DND-41 (cell line): Measurements from ENCODE around the gene CENPX.

Source experiments
- ATAC-seq: fragments of 200-7000 bp; cut with Tn5 transposase; 3 replicates; pipeline ENCODE4 v1.9.1; 2021; ENCODE audit warnings: low read depth; ENCODE audit not compliant: insufficient read depth
- DNase-seq: peaks from one replicate; pipeline ENCODE4 v3.0.0-alpha.2; 2020
- H2AFZ ChIP-seq: 2 replicates; pipeline ENCODE4 v1.6.0; 2012; ENCODE audit warnings: low read depth, low read length
- H3K27ac ChIP-seq: 2 replicates; pipeline ENCODE4 v1.5.1; 2012; ENCODE audit warnings: low read length, inconsistent platforms
- H3K27me3 ChIP-seq: fragments of 200-600 bp; sonication (generic); 2 replicates; pipeline ENCODE4 v1.6.0; 2012; ENCODE audit warnings: low read length, mild to moderate bottlenecking, inconsistent platforms; ENCODE audit not compliant: insufficient read depth, poor library complexity
- H3K36me3 ChIP-seq: 2 replicates; pipeline ENCODE4 v1.5.1; 2012; ENCODE audit warnings: low read length, inconsistent platforms; ENCODE audit not compliant: insufficient read depth
- H3K4me1 ChIP-seq: 2 replicates; pipeline ENCODE4 v1.5.1; 2012; ENCODE audit warnings: mild to moderate bottlenecking, low read length; ENCODE audit not compliant: insufficient read depth
- H3K4me2 ChIP-seq: 2 replicates; pipeline ENCODE4 v1.6.0; 2012; ENCODE audit warnings: mild to moderate bottlenecking, moderate library complexity, low read length, inconsistent platforms; ENCODE audit not compliant: insufficient read depth
- H3K4me3 ChIP-seq, 2 experiments: fragments of 200-600 bp in 1 of 2; shearing (Covaris generic) in 1 of 2; 2 replicates each; pipeline ENCODE4 v1.5.1; 2012 to 2016; ENCODE audit warnings: inconsistent platforms in 2 of 2, low read length in 2 of 2, mild to moderate bottlenecking in 2 of 2, low read depth in 1 of 2, moderate library complexity in 1 of 2
- H3K79me2 ChIP-seq: 2 replicates; pipeline ENCODE4 v1.6.0; 2012; ENCODE audit warnings: low read length, inconsistent platforms; ENCODE audit not compliant: insufficient read depth
- H3K9ac ChIP-seq: 2 replicates; pipeline ENCODE4 v1.6.0; 2012; ENCODE audit warnings: low read depth, mild to moderate bottlenecking, inconsistent platforms, low read length, moderate library complexity
- H3K9me3 ChIP-seq: 2 replicates; pipeline ENCODE4 v1.5.1; 2012; ENCODE audit warnings: low read length, moderate library complexity, mild to moderate bottlenecking, inconsistent platforms; ENCODE audit not compliant: insufficient read depth, severe bottlenecking
- H4K20me1 ChIP-seq: 2 replicates; pipeline ENCODE4 v1.6.0; 2012; ENCODE audit warnings: low read length; ENCODE audit not compliant: insufficient read depth
- EZH2 ChIP-seq: IDR thresholded peaks from 3 replicates; pipeline ENCODE4 v1.6.1; 2012; ENCODE audit warnings: borderline replicate concordance, low read depth, mild to moderate bottlenecking, moderate library complexity, low read length, inconsistent platforms; ENCODE audit not compliant: severe bottlenecking
- TF ChIP-seq, protein P1 (sequence below): IDR thresholded peaks from 2 replicates; pipeline ENCODE4 v1.5.1; 2012; ENCODE audit warnings: borderline replicate concordance, low read length, moderate library complexity, mild to moderate bottlenecking; ENCODE audit not compliant: poor library complexity, severe bottlenecking; ENCODE audit errors: extremely low read depth

The CENPX gene

GRCh38 chr17:81996232-81996756, 26.4 kb downstream of the CENPX start:
- no peak overlapping the region for H3K9ac ChIP-seq
- no peak overlapping the region for H3K27ac ChIP-seq
- H3K4me1 ChIP-seq: no peaks in the 10 kb centered on the region
- H3K27me3 ChIP-seq: no peaks in the 10 kb centered on the region
- TF ChIP-seq EZH2: no peak
- TF ChIP-seq, protein P1, sequence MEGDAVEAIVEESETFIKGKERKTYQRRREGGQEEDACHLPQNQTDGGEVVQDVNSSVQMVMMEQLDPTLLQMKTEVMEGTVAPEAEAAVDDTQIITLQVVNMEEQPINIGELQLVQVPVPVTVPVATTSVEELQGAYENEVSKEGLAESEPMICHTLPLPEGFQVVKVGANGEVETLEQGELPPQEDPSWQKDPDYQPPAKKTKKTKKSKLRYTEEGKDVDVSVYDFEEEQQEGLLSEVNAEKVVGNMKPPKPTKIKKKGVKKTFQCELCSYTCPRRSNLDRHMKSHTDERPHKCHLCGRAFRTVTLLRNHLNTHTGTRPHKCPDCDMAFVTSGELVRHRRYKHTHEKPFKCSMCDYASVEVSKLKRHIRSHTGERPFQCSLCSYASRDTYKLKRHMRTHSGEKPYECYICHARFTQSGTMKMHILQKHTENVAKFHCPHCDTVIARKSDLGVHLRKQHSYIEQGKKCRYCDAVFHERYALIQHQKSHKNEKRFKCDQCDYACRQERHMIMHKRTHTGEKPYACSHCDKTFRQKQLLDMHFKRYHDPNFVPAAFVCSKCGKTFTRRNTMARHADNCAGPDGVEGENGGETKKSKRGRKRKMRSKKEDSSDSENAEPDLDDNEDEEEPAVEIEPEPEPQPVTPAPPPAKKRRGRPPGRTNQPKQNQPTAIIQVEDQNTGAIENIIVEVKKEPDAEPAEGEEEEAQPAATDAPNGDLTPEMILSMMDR: no peak
- H3K36me3 ChIP-seq: no peaks in the 10 kb centered on the region
- peaks cover 6% of the 10 kb centered on the region; the same call in 1 of the 2 replicates for H3K79me2 ChIP-seq
- no peak overlapping the region for H3K4me3 ChIP-seq
- no peak for DNase-seq
- no peak overlapping the region for H3K4me2 ChIP-seq
- H4K20me1 ChIP-seq: peaks cover 11% of the 10 kb centered on the region
- H2AFZ ChIP-seq: no peak overlapping the region
- no peaks in the 10 kb centered on the region for H3K9me3 ChIP-seq
- ATAC-seq: no peak

GRCh38 chr17:81995463-81996231, 27.0 kb downstream of the CENPX start:
- Histone ChIP-seq H3K4me1 (no peaks in the 10 kb centered on the region), H3K9ac (no peak overlapping the region), H2AFZ (no peak overlapping the region), H3K4me3 (no peak overlapping the region), H4K20me1 (peaks cover 13% of the 10 kb centered on the region; the same call in 1 of the 2 replicates), H3K9me3 (no peaks in the 10 kb centered on the region), H3K4me2 (no peak overlapping the region), H3K27ac (no peak overlapping the region), H3K36me3 (no peaks in the 10 kb centered on the region), H3K27me3 (no peaks in the 10 kb centered on the region), H3K79me2 (peaks cover 8% of the 10 kb centered on the region; the same call in 1 of the 2 replicates)
- no peak for TF ChIP-seq EZH2
- TF ChIP-seq, protein P1: no peak
- ATAC-seq (no peak), DNase-seq (no peak)

GRCh38 chr17:81994593-81995462, 27.9 kb downstream of the CENPX start:
- H4K20me1 ChIP-seq: peaks cover 13% of the 10 kb centered on the region; the same call in 1 of the 2 replicates
- DNase-seq: no peak
- ATAC-seq: no peak
- H3K4me1 ChIP-seq: no peaks in the 10 kb centered on the region
- H2AFZ ChIP-seq: no peak overlapping the region
- no peak for TF ChIP-seq EZH2
- TF ChIP-seq, protein P1: no peak
- H3K27ac ChIP-seq: no peak overlapping the region
- H3K9ac ChIP-seq: no peak overlapping the region
- H3K4me2 ChIP-seq: no peak overlapping the region
- H3K4me3 ChIP-seq: no peak overlapping the region
- no peaks in the 10 kb centered on the region for H3K9me3 ChIP-seq
- H3K36me3 ChIP-seq: no peaks in the 10 kb centered on the region
- H3K27me3 ChIP-seq: no peaks in the 10 kb centered on the region
- peaks cover 8% of the 10 kb centered on the region; the same call in 1 of the 2 replicates for H3K79me2 ChIP-seq
